ENCODE measurements around the gene ARPP21.
"Not testable (repeated sequence)": the region's sequence is repeated elsewhere in the genome, so short reads cannot be mapped to it uniquely, and the experiment has no call there.

Gene ARPP21

DNA sequence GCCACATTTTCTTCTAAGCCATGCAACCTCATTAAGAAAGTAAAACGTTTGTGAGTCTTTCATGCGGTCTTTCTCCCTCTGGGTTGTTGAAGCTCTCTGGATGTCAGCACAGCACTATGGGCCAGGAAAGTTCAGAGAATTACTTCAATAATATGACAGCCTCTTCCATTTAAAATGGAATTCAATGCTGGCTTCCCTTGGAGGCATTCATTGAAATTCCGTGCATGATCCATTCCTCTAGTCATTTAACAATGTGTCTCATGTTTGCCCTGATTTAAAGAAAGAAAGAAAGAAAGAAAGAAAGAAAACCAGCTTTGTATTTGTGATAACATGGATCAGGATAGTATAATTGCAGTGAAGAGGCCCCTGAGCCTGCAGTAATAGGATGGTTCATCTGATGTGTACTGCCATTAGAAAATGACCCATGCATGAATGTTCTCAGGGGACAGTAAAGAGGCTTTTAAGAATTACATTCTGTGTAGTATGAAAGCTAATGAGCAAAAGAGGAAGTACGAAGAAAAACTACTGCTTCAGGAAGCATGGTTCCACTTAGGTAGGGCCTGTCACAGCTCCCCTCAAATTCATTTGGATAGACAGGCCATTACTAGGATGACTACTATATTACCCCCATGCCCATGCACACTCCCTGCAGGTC lies 146.0 kb downstream of the ARPP21 start:
- DNase-seq = no peak

DNA sequence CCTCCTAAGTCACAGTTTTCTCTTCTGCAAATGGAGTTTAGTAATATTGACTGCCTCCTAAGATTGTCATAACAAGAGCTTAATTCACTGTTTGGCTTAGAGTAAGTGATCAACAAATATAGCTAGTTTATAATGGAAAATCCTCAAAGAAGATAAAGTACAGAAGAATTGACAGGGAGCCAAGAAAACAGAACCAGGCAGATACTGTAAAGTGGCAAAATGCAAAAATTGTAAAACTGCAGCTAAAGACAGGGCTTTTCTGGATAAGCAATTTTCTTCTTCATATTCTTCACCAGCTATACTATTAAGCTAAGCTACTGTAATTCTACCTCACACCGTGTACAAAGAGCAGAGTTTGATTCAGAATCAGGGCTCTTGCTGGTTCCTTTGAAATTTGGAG lies 148.6 kb downstream of the ARPP21 start:
- no peak for DNase-seq

DNA sequence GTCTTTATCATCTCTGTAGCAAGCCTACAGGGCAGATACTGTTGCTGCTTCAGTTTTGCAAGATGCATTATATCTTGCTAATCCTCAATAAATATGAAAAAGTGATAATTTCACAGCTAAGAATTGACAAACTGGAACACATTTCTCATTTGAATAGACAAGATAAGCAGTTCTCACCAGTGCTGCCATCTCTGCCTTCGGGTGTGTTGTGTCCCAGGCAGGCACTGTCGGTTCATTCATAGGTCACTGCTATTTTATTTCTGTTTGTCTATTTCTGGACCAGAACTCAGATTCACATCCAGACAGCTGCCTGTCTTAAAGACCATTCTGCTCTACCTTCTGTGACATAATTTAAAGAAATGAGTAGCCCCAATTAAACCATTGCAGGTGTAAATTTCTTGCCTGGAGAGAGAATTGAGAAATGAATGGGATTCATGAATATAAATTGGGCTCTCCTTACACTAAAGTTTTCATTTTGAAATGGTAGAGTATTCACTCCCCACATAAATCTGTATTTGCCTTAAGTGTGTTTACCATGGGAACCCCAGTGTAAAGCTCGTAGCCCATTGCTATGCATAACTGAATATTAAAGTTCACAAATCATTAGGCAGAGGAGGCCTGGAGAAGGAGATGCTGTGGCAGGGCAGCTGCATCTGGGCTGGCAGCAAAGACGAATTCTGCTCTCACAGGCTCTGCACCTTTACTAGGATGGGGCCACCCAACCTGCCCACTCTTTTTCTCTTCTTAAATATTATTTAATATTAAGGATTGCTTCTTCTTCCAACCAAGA lies 149.9 kb downstream of the ARPP21 start:
- DNase-seq = no peak

DNA sequence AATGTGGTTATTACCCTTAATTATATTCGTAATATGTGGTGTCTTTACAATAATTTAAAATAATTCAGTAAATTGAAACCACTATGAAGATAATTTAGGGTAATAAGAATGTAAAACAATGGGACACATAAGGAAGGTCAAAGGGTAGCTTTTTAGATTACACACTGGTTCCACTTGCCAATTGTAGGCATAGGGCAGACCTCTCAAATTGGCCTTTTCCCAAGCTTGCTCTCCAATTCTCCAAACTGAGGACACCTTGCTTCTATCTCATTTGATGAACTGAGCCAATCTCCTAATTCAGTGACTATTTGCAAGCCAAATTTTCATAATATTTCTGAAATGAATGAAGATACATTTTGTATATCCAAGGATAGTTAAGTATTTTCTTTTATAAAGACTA lies 151.4 kb downstream of the ARPP21 start:
- no peak for DNase-seq

GRCh38 chr3:35793667-35794066 lies 154.3 kb downstream of the ARPP21 start:
- DNase-seq = no peak

DNA sequence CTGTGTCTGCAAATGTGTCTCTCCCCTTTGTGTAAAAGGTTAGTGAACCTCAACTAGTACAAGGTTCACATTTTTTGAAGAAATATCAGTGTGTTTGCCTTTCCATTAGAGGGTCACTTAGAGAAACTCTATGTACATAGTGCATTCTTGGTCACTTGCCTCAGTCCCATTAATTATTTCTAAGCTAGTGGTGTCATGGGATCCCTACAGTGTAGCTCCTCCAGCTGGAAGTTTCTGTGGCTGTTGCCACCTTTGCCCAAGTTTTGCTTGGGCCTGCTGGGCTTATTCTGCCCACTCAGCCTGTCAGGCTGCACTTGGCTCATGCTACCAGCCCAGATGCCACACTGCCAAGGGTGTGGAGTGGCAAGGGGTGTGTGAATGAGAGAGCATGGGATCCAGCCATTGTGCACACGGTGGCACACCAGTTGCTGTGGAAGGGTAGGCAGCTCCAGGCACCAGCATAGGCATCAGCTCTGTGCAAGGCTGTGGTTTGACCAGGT lies 161.7 kb downstream of the ARPP21 start:
- no peak for DNase-seq

DNA sequence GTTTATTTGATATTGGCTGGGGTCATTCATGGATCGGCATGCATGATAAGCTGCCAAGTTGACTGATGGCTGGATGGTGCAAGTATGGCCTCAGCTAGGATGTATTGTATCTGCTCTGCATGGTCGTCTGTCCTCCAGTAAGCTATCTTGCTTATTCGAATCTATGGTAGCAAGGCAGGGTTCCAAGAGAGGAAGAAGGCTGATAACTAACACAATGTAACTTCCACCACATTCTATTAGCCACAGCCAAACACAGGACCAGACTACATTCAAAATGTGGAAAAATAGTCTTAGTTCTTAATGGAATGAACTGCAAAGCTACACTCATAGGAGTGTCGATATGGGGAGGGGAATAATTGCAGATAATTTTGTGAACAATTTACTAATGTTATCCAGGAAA lies 175.2 kb downstream of the ARPP21 start:
- DNase-seq = no peak

DNA sequence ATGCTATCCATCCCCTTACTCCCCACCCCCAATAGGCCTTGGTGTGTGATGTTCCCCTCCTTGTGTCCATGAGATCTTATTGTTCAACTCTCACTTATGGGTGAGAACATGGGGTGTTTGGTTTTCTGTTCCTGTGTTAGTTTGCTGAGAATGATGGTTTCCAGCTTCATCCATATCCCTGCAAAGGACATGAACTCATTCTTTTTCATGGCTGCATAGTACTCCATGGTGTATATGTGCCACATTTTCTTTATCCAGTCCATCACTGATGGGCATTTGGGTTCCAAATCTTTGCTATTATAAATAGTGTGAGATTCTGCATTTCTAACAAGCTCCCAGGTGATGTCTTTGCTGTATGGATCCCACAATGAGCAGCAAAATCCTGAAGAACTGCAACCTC lies 176.5 kb downstream of the ARPP21 start:
- not testable (repeated sequence) for DNase-seq

GRCh38 chr3:35817216-35817615 lies 177.9 kb downstream of the ARPP21 start:
- no peak for DNase-seq

GRCh38 chr3:35832140-35832571 lies 192.8 kb downstream of the ARPP21 start:
- DNase-seq = no peak
